Type B pancreatic cell (in vitro differentiated cells): ENCODE results near the gene GRAP. TPM values are rescaled to one million over a fixed set of nuclear protein-coding genes. Genes with fewer than 3 reads are reported as not detected.

Source experiments
- DNase-seq: peaks from one replicate; pipeline ENCODE4 v3.0.0; 2021; ENCODE audit warnings: mixed read lengths; ENCODE audit not compliant: unreplicated experiment; ENCODE audit errors: extremely low spot score
- H3K27ac Mint-ChIP-seq: 2 replicates; pipeline ENCODE4 v1.8.0; 2021; ENCODE audit warnings: mild to moderate bottlenecking, mixed read lengths
- H3K27me3 Mint-ChIP-seq: 2 replicates; pipeline ENCODE4 v1.8.0; 2021; ENCODE audit warnings: mixed read lengths
- H3K36me3 Mint-ChIP-seq: 2 replicates; pipeline ENCODE4 v1.8.0; 2021; ENCODE audit warnings: mixed read lengths
- H3K4me1 Mint-ChIP-seq: one replicate; pipeline ENCODE4 v1.8.0; 2021; ENCODE audit warnings: mixed read lengths; ENCODE audit not compliant: unreplicated experiment
- H3K4me3 Mint-ChIP-seq: 2 replicates; pipeline ENCODE4 v1.8.0; 2021; ENCODE audit warnings: mild to moderate bottlenecking, mixed read lengths
- H3K9me3 Mint-ChIP-seq: 2 replicates; pipeline ENCODE4 v1.8.0; 2021; ENCODE audit warnings: mixed read lengths
- CTCF ChIP-seq: fragments of 200-600 bp; sonication (generic); conservative IDR thresholded peaks from 2 replicates; pipeline ENCODE4 v1.5.0; 2021; ENCODE audit warnings: antibody characterized with exemption, mild to moderate bottlenecking
- total RNA-seq: library from RNA; stranded (reverse); gene quantifications from 2 replicates; pipeline ENCODE4 v1.2.1, GENCODE V29; 2021; ENCODE audit warnings: low replicate concordance

GRAP gene
- total RNA-seq, 1 donor from 2014 or later: 0.22 TPM

- Mint-ChIP-seq H3K36me3 (no peaks in the 10 kb centered on the region), H3K27me3 (no peaks in the 10 kb centered on the region), H3K4me1 (no peaks in the 10 kb centered on the region), H3K9me3 (no peaks in the 10 kb centered on the region), H3K4me3 (no peak overlapping the region), H3K27ac (no peak overlapping the region)
- TF ChIP-seq CTCF: no peak
- no peak for DNase-seq
These were observed 60.1 kb downstream of the GRAP start for GRCh38 chr17:18986541-18987229.

- H3K27ac Mint-ChIP-seq: no peak overlapping the region
- H3K36me3 Mint-ChIP-seq: no peaks in the 10 kb centered on the region
- no peak overlapping the region for H3K4me3 Mint-ChIP-seq
- H3K9me3 Mint-ChIP-seq: no peaks in the 10 kb centered on the region
- H3K4me1 Mint-ChIP-seq: no peaks in the 10 kb centered on the region
- DNase-seq: no peak
- TF ChIP-seq CTCF: no peak
- H3K27me3 Mint-ChIP-seq: no peaks in the 10 kb centered on the region
These were observed 61.3 kb downstream of the GRAP start for GRCh38 chr17:18985475-18985874.

GRCh38 chr17:18984273-18985114 lies 62.3 kb downstream of the GRAP start:
- no peak for DNase-seq
- no peak for TF ChIP-seq CTCF
- Mint-ChIP-seq H3K9me3 (no peaks in the 10 kb centered on the region), H3K27ac (no peak overlapping the region), H3K4me3 (no peak overlapping the region), H3K36me3 (no peaks in the 10 kb centered on the region), H3K27me3 (no peaks in the 10 kb centered on the region), H3K4me1 (no peaks in the 10 kb centered on the region)

- H3K4me1 Mint-ChIP-seq: no peaks in the 10 kb centered on the region
- H3K36me3 Mint-ChIP-seq: no peaks in the 10 kb centered on the region
- no peak overlapping the region for H3K4me3 Mint-ChIP-seq
- H3K9me3 Mint-ChIP-seq: no peaks in the 10 kb centered on the region
- DNase-seq: no peak
- no peaks in the 10 kb centered on the region for H3K27me3 Mint-ChIP-seq
- TF ChIP-seq CTCF: no peak
- peak overlapping the region; percentile 70 for H3K27ac Mint-ChIP-seq
These were observed 64.9 kb downstream of the GRAP start for GRCh38 chr17:18981642-18982424.

- Mint-ChIP-seq H3K27me3 (no peaks in the 10 kb centered on the region), H3K9me3 (no peaks in the 10 kb centered on the region), H3K4me1 (no peaks in the 10 kb centered on the region), H3K4me3 (no peak overlapping the region), H3K27ac (peak overlapping the region; percentile 36), H3K36me3 (no peaks in the 10 kb centered on the region)
- DNase-seq: no peak
- no peak for TF ChIP-seq CTCF
These were observed 65.5 kb downstream of the GRAP start for GRCh38 chr17:18981335-18981641.
